T1000 (cell line): ENCODE results near the gene KCNH2.
"Not testable (repeated sequence)": the region's sequence is repeated elsewhere in the genome, so short reads cannot be mapped to it uniquely, and the experiment has no call there.

ENCODE experiments used
- DNase-seq: peaks from one replicate; lab custom pipeline; 2025; ENCODE audit warnings: mixed read lengths; lab: John Stamatoyannopoulos, UW

Gene KCNH2

DNA sequence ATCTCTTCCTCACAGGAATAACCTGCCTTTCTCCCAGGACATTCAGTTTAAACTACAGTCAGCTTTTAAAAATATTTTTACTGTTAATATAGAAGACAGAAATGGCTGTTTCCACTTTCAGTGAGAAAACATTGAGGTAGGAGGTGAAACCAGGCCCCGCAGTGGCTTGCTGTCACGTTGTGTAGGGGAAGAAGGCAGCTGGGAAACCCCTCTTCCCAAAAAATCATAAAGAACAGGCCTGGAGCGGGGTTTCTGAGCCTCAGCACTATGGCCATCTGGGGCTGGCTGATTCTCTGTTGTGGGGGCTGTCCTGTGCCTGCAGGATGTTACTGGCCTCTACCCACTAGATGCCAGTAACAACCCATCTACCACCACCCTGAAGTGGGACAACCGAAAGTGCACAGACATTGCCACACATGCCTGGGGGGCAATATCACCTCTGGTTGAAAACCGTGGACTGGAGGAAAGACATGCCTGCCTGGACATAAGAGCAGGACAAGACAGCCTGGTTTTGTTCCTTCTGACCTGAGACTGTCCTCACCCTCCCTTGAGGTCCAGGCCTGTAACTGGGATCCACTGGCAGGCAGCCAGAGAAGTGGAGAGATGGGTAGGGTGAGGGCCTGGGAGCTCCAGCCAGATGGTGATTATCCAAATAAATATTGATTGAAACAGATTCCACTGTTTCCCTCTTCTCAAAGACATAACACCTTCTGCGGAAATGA lies 43.9 kb downstream of the KCNH2 start:
- no peak for DNase-seq

DNA sequence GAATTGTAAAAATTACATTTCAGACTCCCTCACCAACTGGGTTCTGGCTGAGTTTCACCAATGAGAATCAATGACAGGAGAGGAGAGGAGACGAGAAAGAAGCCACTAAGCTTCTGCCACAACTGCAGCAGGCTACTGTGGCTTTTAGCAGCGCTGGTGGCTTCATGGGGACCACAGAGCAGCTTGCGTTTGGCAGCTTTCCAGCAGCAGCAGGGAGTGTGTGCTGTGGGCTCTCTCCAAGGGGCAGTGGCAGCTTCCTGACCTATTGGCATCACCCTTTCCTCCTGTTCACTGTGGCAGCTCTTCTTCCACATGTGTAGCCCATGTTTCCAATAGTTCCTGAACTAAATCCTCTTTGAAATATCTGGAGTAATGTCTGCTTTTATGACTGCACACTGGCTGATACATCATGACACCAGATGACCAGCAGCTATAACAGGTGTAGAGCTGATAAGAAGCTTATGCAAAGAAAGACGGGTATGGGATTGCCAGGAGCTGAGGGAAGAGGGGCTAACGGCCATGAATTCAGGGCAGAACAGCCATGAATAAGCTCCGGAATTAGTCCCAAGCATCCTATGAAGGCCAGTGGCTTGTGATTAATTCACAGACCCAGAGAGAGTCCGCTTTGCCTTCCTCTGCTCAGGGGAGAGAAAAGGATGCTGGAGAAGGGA lies 46.8 kb downstream of the KCNH2 start:
- DNase-seq, result no peak

DNA sequence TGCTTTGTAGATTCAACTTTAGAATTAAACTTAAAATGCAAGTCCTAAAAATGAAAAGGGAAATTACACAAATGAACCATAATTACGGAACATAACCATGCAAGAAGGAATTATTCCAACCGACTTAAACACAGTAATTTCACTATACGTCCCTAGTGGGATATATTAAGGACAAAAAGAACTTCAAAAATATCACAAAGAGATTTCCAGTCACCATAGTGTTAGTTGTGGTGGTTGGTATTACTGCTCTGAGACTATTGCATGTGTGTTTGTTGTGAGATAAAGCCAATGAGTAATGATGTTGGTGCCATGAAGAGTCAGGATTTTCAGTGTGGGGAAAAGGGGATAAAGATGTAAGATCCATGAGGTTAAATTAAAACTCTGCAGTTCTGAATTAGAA lies 49.6 kb downstream of the KCNH2 start:
- DNase-seq, result no peak

DNA sequence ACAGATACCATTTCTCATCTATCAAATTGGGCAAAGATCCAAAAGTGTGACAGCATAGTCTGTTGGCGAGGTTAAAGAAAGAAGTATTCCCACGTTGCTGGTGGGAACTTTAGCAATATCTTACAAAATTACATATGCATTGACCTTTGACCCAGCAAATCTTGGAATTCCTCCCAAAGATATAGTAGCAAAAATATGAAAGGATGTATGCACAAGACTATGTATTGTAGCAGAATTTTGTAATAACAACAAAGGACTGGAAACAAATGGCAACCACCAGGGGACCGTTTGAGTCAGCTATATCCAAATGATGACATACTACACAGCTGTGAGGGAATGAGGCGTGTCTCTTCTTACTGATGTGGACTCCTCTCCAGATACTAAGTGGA lies 50.2 kb downstream of the KCNH2 start:
- no peak for DNase-seq

DNA sequence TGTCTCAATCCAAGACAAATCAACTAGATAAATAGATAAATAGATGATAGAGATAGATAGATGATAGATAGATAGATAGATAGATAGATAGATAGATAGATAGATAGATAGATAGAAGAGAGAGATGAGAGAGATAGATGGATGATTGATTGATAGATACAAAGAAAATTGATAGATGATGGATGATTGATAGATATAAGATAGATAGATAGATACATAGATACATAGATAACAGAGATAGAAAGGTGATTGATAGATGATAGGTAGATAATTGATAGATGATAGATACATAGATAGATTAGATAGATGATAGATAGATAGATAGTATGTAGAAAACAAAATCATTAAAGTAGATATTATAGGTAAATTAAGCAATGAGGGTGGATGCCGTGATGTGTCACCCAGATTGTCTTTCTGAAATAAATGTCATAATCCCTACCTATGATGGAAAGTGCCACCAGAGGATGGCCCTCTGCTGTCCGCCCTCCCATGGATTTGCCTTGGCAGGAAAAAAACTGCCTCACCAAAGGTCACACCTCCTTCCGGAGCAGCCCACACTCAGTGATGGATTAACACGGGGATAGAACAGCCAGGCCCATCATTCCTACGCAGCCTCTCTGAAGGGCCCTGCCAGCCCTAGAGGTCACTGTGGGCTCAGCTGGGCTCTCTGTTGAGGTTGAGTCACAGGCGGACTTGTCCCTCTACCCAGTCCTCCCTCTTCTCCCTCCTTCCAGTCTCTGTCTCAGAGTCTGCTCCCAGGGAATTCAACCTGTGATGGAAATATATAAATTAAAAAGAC lies 50.8 kb downstream of the KCNH2 start:
- DNase-seq, result no peak

DNA sequence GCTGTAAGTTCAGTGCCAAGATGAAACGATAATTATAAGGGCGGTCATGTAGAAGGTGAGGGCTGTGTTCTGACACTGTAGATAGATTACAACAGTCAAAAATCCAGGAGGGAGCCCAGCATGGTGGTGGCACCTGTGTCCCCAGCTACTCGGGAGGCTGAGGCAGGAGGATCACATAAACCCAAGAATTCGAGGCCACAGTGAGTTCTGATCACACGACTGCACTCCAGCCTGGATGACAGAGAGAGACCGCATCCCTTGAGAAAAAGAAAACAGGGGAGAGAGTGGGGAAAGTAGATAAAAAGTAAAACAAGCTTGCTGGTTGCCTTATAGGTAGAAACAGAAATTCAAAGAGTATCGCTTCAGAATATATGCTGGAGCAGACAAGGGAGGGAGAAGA lies 52.1 kb downstream of the KCNH2 start:
- no peak for DNase-seq

DNA sequence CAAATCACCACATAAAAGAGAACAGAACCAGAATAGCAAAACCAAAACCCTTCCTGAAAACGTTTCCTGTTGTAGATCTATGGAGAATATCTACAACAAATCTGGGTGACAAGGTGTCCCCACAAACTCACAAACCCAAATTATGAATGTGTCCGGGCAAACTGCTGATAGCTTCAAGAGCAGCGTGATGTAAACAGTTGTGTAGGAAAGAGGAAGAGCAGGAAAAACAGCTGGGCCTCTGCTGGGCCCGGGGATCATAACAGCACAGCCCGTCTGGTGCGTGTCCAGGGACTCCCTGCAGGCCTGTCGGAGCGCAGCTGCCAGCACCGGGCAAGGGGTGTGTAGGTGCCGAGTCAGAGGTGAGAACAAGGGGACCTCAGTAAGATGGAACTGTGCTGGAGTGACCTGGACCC lies 53.7 kb downstream of the KCNH2 start:
- DNase-seq, result no peak

DNA sequence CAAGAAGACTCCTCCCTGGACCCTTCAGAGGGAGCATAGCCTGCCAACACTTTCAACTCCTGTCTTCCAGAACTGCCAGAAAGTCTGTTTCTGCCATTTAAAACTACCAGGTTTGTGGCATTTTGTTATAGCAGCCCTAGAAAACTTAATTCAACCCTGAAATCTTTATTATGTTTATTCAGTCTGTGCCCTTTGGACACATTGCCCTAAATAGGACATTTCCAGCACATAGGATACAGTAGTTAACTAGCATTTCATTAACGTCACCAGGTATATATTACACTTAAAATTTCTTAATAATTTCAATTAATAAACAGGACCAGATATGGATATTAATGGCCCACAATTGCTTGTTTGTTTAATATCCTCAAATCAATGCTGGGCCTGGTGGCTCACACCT lies 54.3 kb downstream of the KCNH2 start:
- no peak for DNase-seq

DNA sequence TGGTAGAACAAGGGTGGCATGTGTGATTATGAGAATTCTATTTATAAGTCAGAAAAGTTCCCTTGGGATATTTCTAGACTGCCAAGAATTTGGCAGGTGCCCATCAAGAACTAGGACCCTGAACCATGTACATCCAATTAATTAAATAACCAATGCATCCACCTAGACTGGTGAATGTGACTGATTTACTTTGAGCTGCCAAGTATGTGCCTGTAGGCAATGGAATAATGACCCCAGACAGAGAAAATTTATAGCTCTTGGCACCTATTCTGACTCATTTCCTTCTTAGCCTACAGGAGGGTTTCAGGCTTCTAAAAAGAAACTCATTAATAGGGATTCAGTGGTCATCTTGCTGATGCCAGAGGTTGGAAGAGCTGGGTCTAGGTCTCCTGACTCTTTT lies 54.9 kb downstream of the KCNH2 start:
- no peak for DNase-seq

DNA sequence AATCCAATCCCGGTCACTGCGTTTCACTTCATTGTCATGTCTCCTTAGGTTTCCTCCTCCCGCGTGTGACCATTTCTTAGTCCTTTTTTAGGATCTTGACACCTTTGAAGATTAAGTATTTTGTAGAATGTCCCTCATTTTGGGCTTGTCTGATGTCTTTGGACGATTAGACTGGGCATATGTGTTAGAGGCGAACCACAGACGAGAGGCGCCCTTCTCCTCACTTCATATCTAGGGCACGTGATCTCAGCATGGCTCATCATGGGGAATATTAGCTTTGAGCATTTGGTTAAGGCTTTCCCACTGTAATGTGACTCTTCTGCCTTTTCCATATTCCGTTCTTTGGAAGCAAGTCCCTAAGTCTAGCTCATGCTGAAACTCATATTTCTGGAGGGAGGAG lies 59.0 kb downstream of the KCNH2 start:
- no peak for DNase-seq

DNA sequence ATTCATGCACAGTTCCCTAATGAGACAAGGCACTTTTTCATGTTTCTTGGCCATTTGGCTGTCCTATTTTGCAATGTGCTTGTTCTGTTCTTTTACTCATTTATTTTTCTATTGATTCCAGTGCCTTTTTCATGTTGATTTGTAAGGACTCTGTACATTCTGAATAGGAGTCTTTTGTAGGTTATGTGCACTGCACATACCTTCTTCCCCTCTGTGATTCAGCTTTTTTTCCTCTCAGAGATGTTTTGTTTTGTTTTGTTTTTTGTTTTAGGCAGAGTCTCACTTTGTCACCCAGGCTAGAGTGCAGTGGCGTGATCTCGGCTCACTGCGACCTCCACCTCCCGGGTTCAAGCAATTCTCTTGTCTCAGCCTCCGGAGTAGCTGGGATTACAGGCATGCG lies 59.7 kb downstream of the KCNH2 start:
- no peak for DNase-seq

DNA sequence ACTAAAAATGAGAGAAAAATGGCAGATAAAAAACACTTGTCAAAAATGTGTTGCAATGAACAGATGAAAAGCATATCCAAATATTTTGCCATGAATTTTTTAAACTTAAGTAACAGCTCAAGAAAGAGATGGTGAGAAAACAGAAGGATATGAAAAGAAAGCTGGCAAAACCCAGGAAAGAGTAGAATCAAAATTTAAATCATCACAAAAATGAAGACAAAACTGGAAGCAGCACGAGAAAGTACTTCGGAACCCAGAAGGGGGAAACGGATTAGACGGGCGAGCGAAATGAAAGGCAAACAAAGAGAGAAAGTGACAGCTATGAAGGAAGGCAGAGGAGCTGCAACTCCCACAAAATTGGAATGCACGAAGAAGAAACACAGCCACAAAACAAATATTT lies 60.2 kb downstream of the KCNH2 start:
- no peak for DNase-seq

DNA sequence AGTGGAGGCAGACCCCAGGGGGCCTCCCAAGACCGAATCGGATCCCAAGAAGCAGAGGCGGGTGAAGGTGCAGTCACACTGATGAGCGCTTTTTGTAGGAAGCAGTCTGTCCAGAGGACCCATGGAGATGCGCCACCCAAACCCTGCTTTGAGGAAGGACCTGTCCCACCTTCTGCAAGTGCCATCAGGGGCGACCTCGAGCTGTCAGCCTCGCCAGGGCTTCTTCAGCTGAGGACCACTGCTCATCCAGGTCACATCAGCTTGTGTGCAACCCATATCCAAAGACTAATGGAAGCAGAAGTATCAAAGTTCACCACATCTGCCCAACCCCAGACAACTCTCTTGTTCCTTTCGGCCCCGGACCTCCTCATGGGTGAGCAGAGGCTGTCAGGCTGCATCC lies 61.5 kb downstream of the KCNH2 start:
- no peak for DNase-seq

DNA sequence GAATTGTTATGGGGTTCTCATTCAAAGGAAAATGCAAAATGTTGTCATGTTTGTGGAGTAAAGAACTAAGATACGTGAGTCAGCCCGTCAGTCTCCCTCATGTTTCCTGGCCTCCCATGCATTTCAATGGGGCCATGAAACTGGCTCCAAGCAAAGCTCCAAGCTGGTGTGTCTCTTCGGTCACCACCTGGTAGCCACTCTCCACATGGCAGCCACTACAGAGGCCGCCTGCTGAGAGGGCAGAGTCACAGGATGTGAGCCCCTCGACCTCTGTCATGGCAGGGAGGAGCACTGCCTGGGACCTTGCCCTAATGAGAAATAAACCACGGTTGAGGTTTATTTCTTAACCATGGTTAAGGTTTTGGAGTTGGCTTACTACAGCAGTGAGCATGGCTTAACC lies 63.2 kb downstream of the KCNH2 start:
- no peak for DNase-seq

DNA sequence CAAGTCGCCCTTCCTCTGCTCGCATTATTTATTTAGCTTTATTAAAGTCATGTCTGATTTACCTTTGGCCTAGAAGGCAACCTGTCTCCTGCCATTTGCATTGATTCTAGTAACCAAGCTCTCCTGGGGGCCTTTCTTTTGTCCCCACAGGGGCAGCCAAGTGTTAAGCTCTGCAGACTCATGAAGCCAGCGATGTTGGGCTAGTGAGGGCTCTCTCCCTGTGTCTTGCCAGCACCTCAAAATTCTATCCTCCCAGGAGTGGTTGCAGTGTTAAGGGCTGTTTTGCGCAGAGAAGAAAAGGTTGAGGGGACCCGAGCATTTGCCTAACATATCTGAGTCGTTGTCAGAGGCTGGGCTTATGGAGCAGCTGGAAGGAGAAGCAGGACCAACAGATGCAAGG lies 63.9 kb downstream of the KCNH2 start:
- DNase-seq, result no peak

DNA sequence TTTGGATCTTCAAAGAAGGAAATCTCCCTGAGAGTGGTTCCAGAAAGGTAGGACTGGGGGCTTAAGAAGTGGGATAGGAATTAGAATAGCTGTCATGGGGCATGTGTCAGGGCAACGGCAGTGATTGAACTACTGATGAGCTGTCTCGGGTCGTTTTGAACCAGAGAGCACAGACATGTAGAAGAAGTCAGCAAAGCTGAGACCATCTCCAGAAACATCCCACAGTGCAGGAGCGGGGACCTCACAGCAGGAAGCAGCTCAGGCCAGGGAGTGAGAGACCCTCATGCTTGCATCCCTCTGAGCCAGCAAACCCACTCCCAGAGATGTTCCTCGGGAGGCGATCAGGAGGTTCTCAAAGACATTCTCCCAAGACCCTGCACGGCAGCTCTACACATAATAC lies 65.7 kb downstream of the KCNH2 start:
- no peak for DNase-seq

DNA sequence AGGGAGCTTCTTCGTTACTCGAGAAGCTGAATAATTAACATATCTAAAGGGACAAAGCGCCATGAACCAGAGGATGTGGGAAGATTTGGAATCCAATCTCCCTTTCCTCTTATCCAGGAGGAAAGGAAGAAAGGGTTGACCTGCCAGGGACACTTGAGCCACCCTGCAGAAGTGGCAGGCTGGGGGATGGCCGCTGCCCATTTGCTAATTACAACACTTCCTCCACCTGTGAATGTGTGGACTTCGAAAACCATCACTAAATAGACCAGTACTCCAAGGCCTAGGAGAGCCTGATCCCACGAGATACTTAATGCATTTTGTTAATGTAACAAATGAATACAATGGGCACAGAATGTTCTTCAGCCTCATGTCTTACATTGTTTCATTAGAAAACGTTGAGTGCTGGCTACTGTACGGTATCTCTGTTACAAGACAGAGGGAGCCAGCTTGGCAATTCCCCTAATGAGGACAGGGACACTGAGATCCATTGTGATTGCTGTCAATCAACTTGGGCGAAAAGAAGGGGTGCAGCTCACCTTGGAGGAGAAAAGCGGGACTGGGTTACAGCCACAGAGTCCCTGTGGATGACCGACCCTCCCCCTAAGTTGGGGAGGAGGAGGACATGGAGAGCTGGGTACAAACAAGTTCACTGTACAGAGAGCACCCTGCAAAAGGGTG lies 66.4 kb downstream of the KCNH2 start:
- DNase-seq, result no peak

DNA sequence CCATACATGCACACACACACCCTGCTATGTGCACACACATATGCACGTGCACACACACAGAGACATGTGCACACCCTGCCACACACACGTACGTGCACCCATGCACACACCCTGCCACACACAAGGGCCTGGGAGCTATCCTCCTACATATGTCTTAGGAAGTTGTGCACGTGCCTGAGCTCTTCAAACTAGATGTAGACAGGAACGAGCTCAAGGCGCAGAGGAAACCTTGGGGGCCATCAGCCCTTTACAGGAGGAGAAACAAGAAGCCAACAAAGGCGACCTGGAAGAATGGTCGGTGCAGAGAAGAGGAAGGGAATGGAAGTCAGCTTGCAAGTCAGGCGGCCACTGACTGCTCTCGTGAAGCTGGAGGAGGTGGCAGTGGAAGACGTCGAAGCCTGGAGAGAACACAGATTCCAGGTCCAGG lies 67.1 kb downstream of the KCNH2 start:
- no peak for DNase-seq

DNA sequence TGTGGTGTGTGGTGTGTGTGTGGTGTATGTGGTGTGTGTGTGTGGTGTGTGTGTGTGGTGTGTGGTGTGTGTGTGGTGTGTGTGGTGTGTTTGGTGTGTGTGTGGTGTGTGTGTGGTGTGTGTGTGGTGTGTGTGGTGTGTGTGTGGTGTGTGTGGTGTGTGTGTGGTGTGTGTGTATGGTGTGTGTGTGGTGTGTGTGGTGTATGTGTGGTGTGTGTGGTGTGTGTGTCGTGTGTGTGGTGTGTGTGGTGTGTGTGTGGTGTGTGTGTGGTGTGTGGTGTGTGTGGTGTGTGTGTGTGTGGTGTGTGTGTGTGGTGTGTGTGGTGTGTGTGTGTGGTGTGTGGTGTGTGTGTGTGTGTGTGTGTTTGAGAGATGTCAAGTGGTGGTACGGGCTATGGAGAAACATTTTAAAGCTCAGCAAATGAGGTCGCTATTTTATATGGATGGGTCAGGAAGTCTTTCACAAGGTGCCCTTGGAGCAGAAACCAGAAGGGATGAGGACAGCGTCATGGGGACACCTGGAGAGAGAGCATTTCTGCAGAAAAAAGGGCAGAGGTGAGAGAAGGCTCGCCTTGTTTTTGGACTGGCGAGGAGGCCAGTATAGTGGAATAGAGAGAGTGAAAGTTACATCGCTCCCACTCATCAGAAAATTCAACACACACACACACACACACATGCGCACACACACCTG lies 67.7 kb downstream of the KCNH2 start:
- not testable (repeated sequence) for DNase-seq

DNA sequence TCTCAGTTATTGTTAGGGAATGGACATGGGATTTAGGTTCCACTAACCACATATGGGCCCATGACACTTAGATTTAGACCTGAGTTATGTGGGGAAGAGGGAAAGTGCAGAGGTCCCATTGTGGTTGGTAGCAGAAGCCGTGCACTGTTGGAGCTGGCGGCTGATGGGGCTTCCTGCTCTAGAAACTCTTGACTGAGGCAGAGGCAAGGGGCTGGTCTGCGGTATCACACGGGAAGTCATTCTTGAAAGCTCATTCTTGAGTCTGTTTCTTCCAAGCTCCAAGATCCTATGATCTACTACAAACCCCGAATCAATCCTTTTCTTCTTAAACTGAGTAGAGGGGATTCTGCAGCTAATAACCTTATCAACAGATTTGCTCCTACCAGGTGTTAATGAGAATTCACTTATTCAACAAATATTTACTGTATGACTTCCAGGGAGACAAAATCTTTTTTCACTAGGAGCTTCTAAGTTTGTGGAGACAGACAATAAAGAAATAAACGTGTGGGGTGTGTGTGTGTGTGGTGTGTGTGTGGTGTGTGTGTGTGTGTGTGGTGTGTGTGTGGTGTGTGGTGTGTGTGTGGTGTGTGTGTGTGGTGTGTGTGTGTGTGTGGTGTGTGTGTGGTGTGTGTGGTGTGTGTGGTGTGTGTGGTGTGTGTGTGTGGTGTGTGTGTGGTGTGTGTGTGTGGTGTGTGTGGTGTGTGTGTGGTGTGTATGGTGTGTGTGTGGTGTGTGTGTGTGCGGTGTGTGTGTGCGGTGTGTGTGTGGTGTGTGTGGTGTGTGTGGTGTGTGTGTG lies 68.7 kb downstream of the KCNH2 start:
- no peak for DNase-seq

DNA sequence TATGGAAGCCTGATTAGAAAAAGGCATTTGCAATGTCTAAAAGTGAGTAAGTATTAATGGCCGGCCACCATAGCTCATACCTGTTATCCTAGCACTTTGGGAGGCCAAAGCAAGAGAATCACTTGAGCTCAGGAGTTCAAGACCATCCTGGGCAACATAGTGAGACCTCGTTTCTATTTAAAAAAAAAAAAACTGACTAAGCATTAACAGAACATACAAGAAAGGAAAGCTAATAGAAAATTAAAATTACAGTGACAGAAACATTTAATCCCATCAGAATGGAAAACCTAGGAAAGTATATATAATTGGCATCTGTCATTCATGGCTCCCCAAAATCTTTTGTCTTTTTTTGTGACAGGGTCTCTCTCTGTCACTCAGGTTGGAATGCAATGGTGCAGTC lies 69.9 kb downstream of the KCNH2 start:
- no peak for DNase-seq
